NCI-H446 treated with DMSO at 0.1 percent for 48 hours (cell line): Measurements from ENCODE around the gene PCDH7.

Source experiments
- DNase-seq: peaks from one replicate; lab custom pipeline; 2025; lab: John Stamatoyannopoulos, UW

The PCDH7 gene

GRCh38 chr4:30720021-30720660, at the start of gene PCDH7:
Gene PCDH7 (plus strand): TSS chr4:30720369. CDS start chr4:30721423, 1,054 bp downstream.
- DNase-seq, result peak; percentile 69

- no peak for DNase-seq
Observed at GRCh38 chr4:30671926-30672448, 48.2 kb upstream of the PCDH7 start.

GRCh38 chr4:30696191-30696590, 24.0 kb upstream of the PCDH7 start:
- no peak for DNase-seq

DNA sequence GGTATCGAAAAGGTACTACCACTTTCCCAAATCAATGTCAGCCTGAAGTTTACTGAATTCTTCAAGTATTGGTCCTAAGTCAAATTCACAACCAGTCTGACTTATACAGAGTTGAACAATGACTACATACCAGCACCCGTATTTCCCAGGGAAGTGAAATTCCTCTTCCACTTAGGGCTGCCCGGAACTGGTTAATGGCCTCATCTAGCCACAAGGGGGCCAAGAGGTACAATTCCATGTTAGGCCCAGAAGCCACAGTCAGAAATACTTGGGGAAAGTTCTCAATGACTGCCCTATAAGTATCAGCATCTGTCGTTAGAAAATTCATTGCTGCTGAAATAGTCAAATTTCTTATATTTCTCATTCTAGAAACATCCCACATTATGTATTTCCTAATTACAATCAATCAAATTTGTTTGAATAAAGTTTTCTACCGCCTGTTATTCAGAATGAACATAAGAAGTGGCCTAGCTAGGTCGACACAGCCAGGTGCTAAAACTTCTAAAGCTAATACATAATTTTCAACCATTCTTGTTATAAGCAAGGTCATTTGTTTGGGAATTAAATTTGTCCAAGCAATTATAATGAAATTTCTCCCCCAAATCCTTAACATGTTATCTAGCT, 5.6 kb upstream of the PCDH7 start:
- DNase-seq, result no peak

- DNase-seq, result peak; percentile 51
Observed at GRCh38 chr4:30716158-30716557, 4.0 kb upstream of the PCDH7 start.

- DNase-seq, result peak; percentile 59
Observed at GRCh38 chr4:30716681-30717207, 3.4 kb upstream of the PCDH7 start.

DNA sequence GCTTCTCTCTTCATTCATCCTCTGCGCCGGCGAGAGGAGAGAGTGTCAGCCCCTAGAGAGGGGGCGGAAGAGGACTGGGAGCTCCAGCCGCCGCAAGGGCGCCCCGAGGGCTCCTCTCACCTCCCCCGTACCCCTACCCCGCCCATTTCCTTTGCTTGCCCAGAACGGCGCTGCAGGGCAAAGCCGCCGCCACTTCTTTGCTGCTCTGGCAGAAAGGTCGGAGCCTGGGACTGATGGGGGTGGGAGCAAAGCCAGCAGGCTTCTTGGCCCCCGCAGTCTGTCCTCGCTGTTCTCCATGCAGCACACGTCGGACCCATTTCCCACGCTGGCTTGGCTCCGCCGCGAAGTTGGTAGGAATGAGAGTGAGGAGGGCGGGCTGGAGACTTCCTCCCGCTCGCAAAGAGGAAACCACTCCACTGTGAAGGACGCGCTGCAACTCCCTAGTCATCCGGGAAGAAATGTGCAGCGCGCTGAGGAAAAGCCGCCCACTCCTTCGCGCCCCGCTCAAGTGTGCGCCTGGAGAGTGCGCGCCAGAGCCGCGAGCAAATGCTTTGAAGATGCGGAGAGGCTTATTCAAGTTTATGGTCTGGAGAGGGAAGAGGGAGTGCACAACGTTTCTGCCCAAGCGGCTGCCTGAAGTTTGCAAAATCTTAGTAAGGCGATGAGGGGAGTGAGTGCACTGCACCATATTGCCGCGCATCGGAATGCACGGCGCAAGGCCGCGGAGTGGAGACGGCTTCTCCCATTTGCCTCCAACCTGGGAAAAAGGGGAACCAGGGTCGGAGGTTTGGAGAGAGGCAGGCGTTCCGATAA, 2.8 kb upstream of the PCDH7 start:
- peak; percentile 37 for DNase-seq

DNA sequence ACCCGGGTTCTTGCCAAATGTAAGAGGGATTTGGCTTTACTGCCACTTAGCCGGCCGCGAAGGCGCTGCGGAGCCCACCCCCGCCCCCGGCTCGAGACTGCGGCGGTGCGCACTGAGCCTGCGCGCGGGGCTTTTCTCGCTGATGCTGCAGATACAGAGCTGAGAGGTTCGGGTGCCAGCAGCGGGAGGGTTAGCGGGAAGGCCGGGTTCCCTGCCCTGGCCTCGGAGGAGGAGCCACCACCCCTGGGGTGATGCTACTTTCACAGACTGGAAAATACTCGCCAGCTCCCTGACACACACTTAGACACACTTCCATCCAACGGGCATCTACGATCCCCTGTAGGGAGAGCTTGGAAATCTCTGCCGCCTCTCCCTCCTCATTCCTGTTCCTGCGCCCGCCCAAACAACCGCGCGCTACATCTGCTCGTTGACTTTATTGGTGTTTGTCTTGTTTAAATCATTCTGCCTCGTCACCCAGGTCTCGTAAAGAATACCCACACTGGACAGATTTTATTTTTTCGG, 2.1 kb upstream of the PCDH7 start:
- DNase-seq, result peak; percentile 54

- DNase-seq, result no peak
Observed at GRCh38 chr4:30718641-30719453, 1.3 kb upstream of the PCDH7 start.

- peak; percentile 71 for DNase-seq
Observed at GRCh38 chr4:30719454-30720020, 632 bp upstream of the PCDH7 start.

- no peak for DNase-seq
Observed at GRCh38 chr4:30720661-30721184, 554 bp downstream of the PCDH7 start.

- DNase-seq, result no peak
Observed at GRCh38 chr4:30721185-30722091, 1.3 kb downstream of the PCDH7 start.

DNA sequence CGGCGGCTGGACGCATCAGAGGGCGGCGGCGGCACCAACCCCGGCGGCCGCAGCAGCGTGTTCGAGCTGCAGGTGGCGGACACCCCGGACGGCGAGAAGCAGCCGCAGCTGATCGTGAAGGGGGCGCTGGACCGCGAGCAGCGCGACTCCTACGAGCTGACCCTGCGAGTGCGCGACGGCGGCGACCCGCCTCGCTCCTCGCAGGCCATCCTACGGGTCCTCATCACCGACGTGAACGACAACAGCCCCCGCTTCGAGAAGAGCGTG, 1.9 kb downstream of the PCDH7 start:
- DNase-seq, result no peak

DNA sequence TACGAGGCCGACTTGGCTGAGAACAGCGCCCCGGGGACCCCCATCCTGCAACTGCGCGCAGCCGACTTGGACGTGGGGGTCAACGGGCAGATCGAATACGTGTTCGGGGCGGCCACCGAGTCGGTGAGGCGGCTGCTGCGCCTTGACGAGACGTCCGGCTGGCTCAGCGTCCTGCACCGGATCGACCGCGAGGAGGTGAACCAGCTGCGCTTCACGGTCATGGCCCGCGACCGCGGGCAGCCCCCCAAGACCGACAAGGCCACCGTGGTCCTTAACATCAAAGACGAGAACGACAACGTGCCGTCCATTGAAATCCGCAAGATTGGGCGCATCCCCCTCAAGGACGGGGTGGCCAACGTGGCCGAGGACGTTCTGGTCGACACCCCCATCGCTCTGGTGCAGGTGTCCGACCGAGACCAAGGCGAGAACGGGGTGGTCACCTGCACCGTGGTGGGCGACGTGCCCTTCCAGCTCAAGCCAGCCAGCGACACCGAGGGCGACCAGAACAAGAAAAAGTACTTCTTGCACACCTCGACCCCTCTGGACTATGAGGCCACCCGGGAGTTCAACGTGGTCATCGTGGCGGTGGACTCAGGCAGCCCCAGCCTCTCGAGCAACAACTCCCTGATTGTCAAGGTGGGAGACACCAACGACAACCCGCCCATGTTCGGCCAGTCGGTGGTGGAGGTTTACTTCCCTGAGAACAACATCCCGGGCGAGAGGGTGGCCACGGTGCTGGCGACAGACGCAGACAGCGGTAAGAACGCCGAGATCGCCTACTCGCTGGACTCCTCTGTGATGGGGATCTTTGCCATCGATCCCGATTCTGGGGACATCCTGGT, 2.4 kb downstream of the PCDH7 start:
- DNase-seq, result no peak

DNA sequence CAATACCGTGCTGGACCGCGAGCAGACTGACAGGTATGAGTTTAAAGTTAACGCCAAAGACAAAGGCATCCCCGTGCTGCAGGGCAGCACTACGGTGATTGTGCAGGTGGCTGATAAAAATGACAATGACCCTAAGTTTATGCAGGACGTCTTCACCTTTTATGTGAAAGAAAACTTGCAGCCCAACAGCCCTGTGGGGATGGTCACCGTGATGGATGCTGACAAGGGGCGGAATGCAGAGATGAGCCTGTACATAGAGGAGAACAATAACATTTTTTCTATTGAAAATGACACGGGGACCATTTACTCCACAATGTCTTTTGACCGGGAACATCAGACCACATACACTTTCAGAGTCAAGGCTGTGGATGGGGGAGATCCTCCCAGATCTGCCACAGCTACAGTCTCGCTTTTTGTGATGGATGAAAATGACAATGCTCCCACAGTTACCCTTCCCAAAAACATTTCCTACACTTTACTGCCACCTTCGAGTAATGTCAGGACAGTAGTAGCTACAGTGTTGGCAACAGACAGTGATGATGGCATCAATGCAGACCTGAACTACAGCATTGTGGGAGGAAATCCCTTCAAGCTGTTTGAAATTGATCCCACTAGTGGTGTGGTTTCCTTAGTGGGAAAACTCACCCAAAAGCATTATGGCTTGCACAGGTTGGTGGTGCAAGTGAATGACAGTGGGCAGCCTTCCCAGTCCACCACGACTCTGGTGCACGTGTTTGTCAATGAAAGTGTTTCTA, 3.2 kb downstream of the PCDH7 start:
- DNase-seq, result no peak

GRCh38 chr4:30724247-30724646, 4.1 kb downstream of the PCDH7 start:
- no peak for DNase-seq

- DNase-seq, result no peak
Observed at GRCh38 chr4:30725562-30725961, 5.4 kb downstream of the PCDH7 start.

- DNase-seq, result peak; percentile 19
Observed at GRCh38 chr4:30726090-30726675, 6.0 kb downstream of the PCDH7 start.
